Esophagus squamous epithelium (tissue), 5 donors: ENCODE results near the gene CHD6. TPM values are rescaled to one million over a fixed set of nuclear protein-coding genes. Genes with fewer than 3 reads are reported as not detected.

Source experiments
- DNase-seq: peaks from one replicate; lab custom pipeline; 2025; lab: John Stamatoyannopoulos, UW
- H3K27ac ChIP-seq, 4 donors: fragments of 200-600 bp; sonication (generic); one replicate each; pipeline ENCODE4 v1.5.1; 2016 to 2019; ENCODE audit warnings: mild to moderate bottlenecking in 1 of 4
- H3K27me3 ChIP-seq, 4 donors: fragments of 200-600 bp; sonication (generic); 1 replicate in 3 of 4; 2 replicates in 1 of 4; pipeline versions ENCODE4 v1.5.1 to v1.6.0; 2017 to 2021; ENCODE audit warnings: antibody characterized with exemption in 1 of 4
- H3K36me3 ChIP-seq, 3 donors: fragments of 200-600 bp; sonication (generic); one replicate each; pipeline ENCODE4 v1.5.1; 2016 to 2019
- H3K4me1 ChIP-seq, 3 donors: fragments of 200-600 bp; sonication (generic); one replicate each; pipeline ENCODE4 v1.5.1; 2017 to 2019
- H3K4me3 ChIP-seq, 4 donors: fragments of 200-600 bp; sonication (generic); 1 replicate in 3 of 4; 2 replicates in 1 of 4; pipeline ENCODE4 v1.5.1; 2016 to 2019; ENCODE audit warnings: mild to moderate bottlenecking in 2 of 4, moderate library complexity in 1 of 4
- H3K9me3 ChIP-seq, 3 donors: fragments of 200-600 bp; sonication (generic); one replicate each; pipeline ENCODE4 v1.5.1; 2016 to 2019
- POLR2A ChIP-seq, 4 donors: fragments of 450-650 bp; IDR thresholded peaks; one replicate each; pipeline ENCODE4 v1.6.1; 2017; ENCODE audit warnings: antibody characterized with exemption in 4 of 4, mild to moderate bottlenecking in 4 of 4, moderate library complexity in 3 of 4
- WGBS, 2 donors: methylation state at CpG; one replicate each; pipeline ENCODE4 v1.1.5; 2018; 5-methylcytosine and 5-hydroxymethylcytosine counted together
- intact Hi-C: fragments of 100-400 bp; cut with DNase I; formaldehyde crosslinking; loops from one replicate; pipeline ENCODE4 v1.15.0; 2022
- total RNA-seq, 4 donors: library from RNA; depleted of rRNA; stranded (reverse); fragments of >200 nt; gene quantifications; one replicate each; pipeline ENCODE4 v1.1.0, GENCODE V29; 2016
- TF ChIP-seq, protein P1 (sequence below), 6 experiments: fragments of 450-650 bp in 4 of 6; fragments of 200-600 bp in 2 of 6; sonication (generic) in 2 of 6; IDR thresholded peaks; one replicate each; pipeline ENCODE4 v1.5.1; 2016 to 2019; ENCODE audit warnings: antibody characterized with exemption in 6 of 6, mild to moderate bottlenecking in 4 of 6, moderate library complexity in 4 of 6
- donor health status: DM: yes; HTN: yes; CAD: no.

The CHD6 gene
- total RNA-seq, 4 donors from 2014 or later: 11.8 to 29.9 (median 17.6) TPM

DNA sequence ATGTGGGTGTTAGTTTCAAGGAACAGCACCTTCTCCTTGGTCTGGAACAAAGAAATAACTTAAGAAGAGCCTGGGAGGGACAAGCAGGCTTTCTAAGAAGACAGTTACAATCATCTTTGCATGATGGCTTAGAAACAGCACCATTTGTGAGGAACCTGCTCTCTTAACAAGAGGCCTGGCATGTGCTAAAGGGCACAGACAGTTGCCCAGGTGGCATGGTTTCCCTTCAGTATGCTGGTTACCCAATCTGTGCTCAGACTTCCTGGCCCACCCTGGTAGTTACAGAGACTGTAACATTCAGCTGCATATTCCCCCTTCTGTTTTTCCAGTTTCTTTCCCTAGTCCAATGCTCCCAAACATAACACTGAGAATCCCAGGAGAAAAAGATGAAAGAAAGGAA is 84.0 kb downstream of the CHD6 start:
- TF ChIP-seq, protein P1, sequence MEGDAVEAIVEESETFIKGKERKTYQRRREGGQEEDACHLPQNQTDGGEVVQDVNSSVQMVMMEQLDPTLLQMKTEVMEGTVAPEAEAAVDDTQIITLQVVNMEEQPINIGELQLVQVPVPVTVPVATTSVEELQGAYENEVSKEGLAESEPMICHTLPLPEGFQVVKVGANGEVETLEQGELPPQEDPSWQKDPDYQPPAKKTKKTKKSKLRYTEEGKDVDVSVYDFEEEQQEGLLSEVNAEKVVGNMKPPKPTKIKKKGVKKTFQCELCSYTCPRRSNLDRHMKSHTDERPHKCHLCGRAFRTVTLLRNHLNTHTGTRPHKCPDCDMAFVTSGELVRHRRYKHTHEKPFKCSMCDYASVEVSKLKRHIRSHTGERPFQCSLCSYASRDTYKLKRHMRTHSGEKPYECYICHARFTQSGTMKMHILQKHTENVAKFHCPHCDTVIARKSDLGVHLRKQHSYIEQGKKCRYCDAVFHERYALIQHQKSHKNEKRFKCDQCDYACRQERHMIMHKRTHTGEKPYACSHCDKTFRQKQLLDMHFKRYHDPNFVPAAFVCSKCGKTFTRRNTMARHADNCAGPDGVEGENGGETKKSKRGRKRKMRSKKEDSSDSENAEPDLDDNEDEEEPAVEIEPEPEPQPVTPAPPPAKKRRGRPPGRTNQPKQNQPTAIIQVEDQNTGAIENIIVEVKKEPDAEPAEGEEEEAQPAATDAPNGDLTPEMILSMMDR (IDR thresholded peaks at IDR 0.05): no peak
- TF ChIP-seq POLR2A (IDR thresholded peaks at IDR 0.05): no peak
- H3K36me3 ChIP-seq: peaks cover 0 to 57% (median 8%) of the 10 kb centered on the region in 3 donors
- peaks cover 0 to 7% (median 0%) of the 10 kb centered on the region in 3 donors for H3K9me3 ChIP-seq
- no peak for DNase-seq
- H3K4me1 ChIP-seq: peaks cover 0 to 9% (median 0%) of the 10 kb centered on the region in 3 donors
- no peak overlapping the region for H3K27ac ChIP-seq
- no peaks in the 10 kb centered on the region for H3K27me3 ChIP-seq
- no peak overlapping the region for H3K4me3 ChIP-seq
- intact Hi-C loops: no loop called here

DNA sequence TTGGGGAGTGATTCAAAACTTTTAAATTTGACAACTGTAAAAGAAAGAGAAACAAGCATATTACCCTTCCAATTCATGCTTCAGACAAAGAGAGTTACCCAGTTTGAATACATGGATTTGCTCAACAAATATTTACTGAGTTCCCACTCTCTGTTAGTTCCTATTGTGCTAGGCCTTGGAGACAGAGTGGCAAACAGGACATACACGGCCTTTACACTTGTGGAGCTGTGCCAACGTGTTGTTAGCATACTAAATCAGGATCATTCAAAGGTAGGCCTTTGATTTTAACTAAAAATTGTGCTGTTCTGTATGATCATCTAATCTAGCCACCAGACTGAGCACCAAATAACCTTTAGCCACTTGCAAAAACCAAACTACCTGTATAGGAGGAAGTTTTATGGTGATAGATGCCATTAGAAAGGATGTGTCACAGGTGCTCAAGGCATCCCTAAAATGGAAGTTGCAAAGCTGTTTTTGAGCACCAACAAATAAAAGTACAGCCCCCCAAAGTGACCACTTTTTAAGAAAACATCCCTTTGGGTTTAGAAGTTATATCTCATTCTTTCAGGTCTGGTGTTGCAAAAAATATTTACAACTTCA is 84.5 kb downstream of the CHD6 start:
- TF ChIP-seq, protein P1 (IDR thresholded peaks at IDR 0.05): no peak
- TF ChIP-seq POLR2A (IDR thresholded peaks at IDR 0.05): no peak
- DNase-seq: no peak
- Histone ChIP-seq H3K27ac (no peak overlapping the region), H3K4me3 (no peak overlapping the region), H3K9me3 (peaks cover 0 to 7% (median 0%) of the 10 kb centered on the region in 3 donors), H3K4me1 (peaks cover 0 to 9% (median 0%) of the 10 kb centered on the region in 3 donors), H3K27me3 (no peaks in the 10 kb centered on the region), H3K36me3 (peaks cover 0 to 54% (median 8%) of the 10 kb centered on the region in 3 donors)
- intact Hi-C loops: no loop called here
- 58 to 77% methylated on average over 2 of the region's 2 CpGs for WGBS, 2 donors

DNA sequence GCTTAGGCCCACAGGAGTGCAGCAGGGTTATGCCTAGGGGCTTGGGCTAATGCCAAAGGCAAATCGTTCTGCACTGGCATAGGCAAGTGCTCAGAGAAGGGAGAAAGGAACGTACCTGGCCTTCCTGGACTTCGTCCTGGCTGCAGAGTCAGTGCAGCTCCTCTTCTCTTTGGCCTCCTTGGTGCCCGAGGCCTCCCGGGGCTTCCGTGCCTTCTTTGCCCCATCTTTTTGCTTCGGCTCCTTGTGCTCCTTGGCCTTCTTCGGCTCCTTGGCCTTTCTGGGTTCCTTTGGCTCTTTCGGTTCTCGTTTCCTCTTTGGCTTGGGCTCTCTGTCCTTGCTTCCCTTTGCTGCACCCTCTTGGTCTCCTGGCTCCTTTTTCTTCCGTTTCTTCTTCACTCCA is 85.2 kb downstream of the CHD6 start:
- no peak for TF ChIP-seq POLR2A (IDR thresholded peaks at IDR 0.05)
- TF ChIP-seq, protein P1 (IDR thresholded peaks at IDR 0.05): no peak
- intact Hi-C loops: no loop called here
- Histone ChIP-seq H3K27ac (no peak overlapping the region), H3K9me3 (peaks cover 0 to 2% (median 0%) of the 10 kb centered on the region in 3 donors), H3K4me1 (peaks cover 0 to 9% (median 0%) of the 10 kb centered on the region in 3 donors), H3K36me3 (peaks cover 0 to 50% (median 8%) of the 10 kb centered on the region in 3 donors), H3K27me3 (no peaks in the 10 kb centered on the region), H3K4me3 (no peak overlapping the region)
- no peak for DNase-seq
- WGBS, 2 donors: 86 to 93% methylated on average over 11 of the region's 11 CpGs

DNA sequence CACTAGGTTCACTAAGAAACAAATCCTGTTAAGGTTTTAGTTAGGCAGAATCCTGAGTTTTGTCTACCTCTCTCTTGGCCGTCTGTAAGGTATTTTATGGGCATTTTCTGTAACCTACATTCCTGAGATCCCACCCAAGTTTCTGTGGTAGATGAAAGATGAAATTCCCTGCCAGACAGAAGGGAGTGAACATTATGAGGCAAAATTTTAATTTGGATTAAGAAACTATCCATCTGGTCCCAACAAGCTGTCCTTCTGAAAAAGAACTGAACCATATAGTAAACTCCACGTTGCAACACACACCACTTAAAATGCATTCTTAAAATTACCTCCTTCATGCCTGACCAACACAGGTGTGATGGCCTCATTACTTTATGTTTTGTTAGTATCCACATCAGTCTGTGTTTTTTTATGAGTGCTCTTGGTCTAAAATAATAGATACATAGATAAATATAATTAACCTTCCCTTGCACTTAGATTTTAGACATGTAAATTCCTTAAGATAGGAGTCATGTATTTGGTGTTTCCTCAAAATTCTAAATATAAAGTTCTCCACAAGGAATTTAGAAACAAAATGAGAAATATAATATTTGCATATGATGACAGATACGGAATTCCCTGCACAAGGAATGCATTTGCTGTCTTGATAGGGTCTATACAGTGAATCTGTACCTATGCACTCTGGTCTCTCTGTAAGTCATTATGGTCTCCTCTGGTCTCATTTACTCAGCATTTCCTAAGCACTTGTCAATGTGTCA is 86.5 kb downstream of the CHD6 start:
- intact Hi-C loops: no loop called here
- H3K27ac ChIP-seq: no peak overlapping the region
- no peak for TF ChIP-seq POLR2A (IDR thresholded peaks at IDR 0.05)
- TF ChIP-seq, protein P1 (IDR thresholded peaks at IDR 0.05): no peak
- H3K36me3 ChIP-seq: peaks cover 0 to 56% (median 8%) of the 10 kb centered on the region in 3 donors
- no peaks in the 10 kb centered on the region for H3K9me3 ChIP-seq
- no peaks in the 10 kb centered on the region for H3K27me3 ChIP-seq
- peaks cover 0 to 9% (median 0%) of the 10 kb centered on the region in 3 donors for H3K4me1 ChIP-seq
- 73 to 83% methylated on average over 3 of the region's 3 CpGs for whole genome bisulfite sequencing, 2 donors
- no peak for DNase-seq
- H3K4me3 ChIP-seq: no peak overlapping the region

DNA sequence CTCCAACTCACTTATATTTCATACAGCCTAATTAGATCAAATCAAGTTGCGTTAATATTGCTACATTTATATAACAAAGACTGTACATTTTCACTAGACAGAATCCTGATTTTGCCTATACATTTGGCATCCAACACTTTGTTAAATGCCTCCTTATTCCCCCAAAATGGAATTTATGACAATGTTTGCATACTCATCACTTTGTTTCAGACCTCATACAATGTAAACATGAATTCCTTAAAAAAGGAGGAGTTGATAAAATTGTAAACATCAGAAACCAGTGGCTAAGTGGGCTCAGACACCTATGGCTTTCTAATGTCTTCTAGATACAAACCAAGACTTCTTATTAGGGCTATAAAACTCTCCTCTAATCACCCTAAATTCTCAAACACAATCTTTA is 87.3 kb downstream of the CHD6 start:
- intact Hi-C loops: no loop called here
- H3K4me3 ChIP-seq: no peak overlapping the region
- H3K36me3 ChIP-seq: peaks cover 0 to 56% (median 8%) of the 10 kb centered on the region in 3 donors
- DNase-seq: no peak
- 80 to 93% methylated on average over 1 of the region's 1 CpG for WGBS, 2 donors
- no peak for TF ChIP-seq POLR2A (IDR thresholded peaks at IDR 0.05)
- TF ChIP-seq, protein P1 (IDR thresholded peaks at IDR 0.05): no peak
- no peaks in the 10 kb centered on the region for H3K27me3 ChIP-seq
- H3K9me3 ChIP-seq: no peaks in the 10 kb centered on the region
- H3K27ac ChIP-seq: no peak overlapping the region
- peaks cover 0 to 17% (median 0%) of the 10 kb centered on the region in 3 donors for H3K4me1 ChIP-seq
